Activated naive CD4-positive, alpha-beta T cell treated with anti-CD3 and anti-CD28 coated beads, Interleukin-2, amount 50 U/mL, for 24 hours (primary cell): ENCODE results near the gene DOCK4.

Experiments used
- H3K27ac Mint-ChIP-seq: one replicate; pipeline ENCODE4 v1.8.0; 2021; ENCODE audit warnings: mild to moderate bottlenecking, mixed read lengths
- H3K27me3 Mint-ChIP-seq: one replicate; pipeline ENCODE4 v1.8.0; 2021; ENCODE audit warnings: mixed read lengths
- H3K36me3 Mint-ChIP-seq: one replicate; pipeline ENCODE4 v1.8.0; 2021; ENCODE audit warnings: mixed read lengths
- H3K4me1 Mint-ChIP-seq: one replicate; pipeline ENCODE4 v1.8.0; 2021; ENCODE audit warnings: mixed read lengths
- H3K4me3 Mint-ChIP-seq: one replicate; pipeline ENCODE4 v1.8.0; 2021; ENCODE audit warnings: mild to moderate bottlenecking, mixed read lengths
- H3K9me3 Mint-ChIP-seq: one replicate; pipeline ENCODE4 v1.8.0; 2021; ENCODE audit warnings: mixed read lengths

DOCK4 gene

GRCh38 chr7:112063974-112064373 lies 142.2 kb downstream of the DOCK4 start:
- Mint-ChIP-seq H3K36me3 (no peaks in the 10 kb centered on the region), H3K27me3 (peaks cover 5% of the 10 kb centered on the region), H3K9me3 (no peaks in the 10 kb centered on the region), H3K4me1 (no peaks in the 10 kb centered on the region), H3K27ac (no peak overlapping the region), H3K4me3 (no peak overlapping the region)

GRCh38 chr7:112061051-112061450 lies 145.1 kb downstream of the DOCK4 start:
- Mint-ChIP-seq H3K27me3 (peaks cover 5% of the 10 kb centered on the region), H3K4me1 (no peaks in the 10 kb centered on the region), H3K4me3 (no peak overlapping the region)

GRCh38 chr7:112060625-112061024 lies 145.6 kb downstream of the DOCK4 start:
- H3K27me3 Mint-ChIP-seq: peaks cover 5% of the 10 kb centered on the region
- H3K4me1 Mint-ChIP-seq: no peaks in the 10 kb centered on the region
- H3K9me3 Mint-ChIP-seq: no peaks in the 10 kb centered on the region
- H3K4me3 Mint-ChIP-seq: no peak overlapping the region
- H3K27ac Mint-ChIP-seq: no peak overlapping the region
- no peaks in the 10 kb centered on the region for H3K36me3 Mint-ChIP-seq

More at GRCh38 chr7:112061051-112061450, 145.1 kb downstream of the DOCK4 start:
- H3K9me3 Mint-ChIP-seq: no peaks in the 10 kb centered on the region
- no peak overlapping the region for H3K27ac Mint-ChIP-seq
- H3K36me3 Mint-ChIP-seq: no peaks in the 10 kb centered on the region

- no peaks in the 10 kb centered on the region for H3K4me1 Mint-ChIP-seq
- H3K27ac Mint-ChIP-seq: no peak overlapping the region
- H3K9me3 Mint-ChIP-seq: no peaks in the 10 kb centered on the region
- H3K27me3 Mint-ChIP-seq: peaks cover 5% of the 10 kb centered on the region
- H3K36me3 Mint-ChIP-seq: no peaks in the 10 kb centered on the region
- no peak overlapping the region for H3K4me3 Mint-ChIP-seq
Measured at GRCh38 chr7:112059675-112060074, 146.5 kb downstream of the DOCK4 start.

GRCh38 chr7:112058686-112059085 lies 147.5 kb downstream of the DOCK4 start:
- no peak overlapping the region for H3K4me3 Mint-ChIP-seq
- no peaks in the 10 kb centered on the region for H3K4me1 Mint-ChIP-seq
- no peaks in the 10 kb centered on the region for H3K9me3 Mint-ChIP-seq
- H3K27me3 Mint-ChIP-seq: peaks cover 5% of the 10 kb centered on the region
- H3K27ac Mint-ChIP-seq: peak overlapping the region; percentile 7
- H3K36me3 Mint-ChIP-seq: no peaks in the 10 kb centered on the region

GRCh38 chr7:112056409-112056808 lies 149.8 kb downstream of the DOCK4 start:
- Mint-ChIP-seq H3K36me3 (no peaks in the 10 kb centered on the region), H3K9me3 (no peaks in the 10 kb centered on the region), H3K27ac (no peak overlapping the region)

GRCh38 chr7:112053737-112054069 lies 152.5 kb downstream of the DOCK4 start:
- Mint-ChIP-seq H3K4me3 (no peak overlapping the region), H3K4me1 (no peaks in the 10 kb centered on the region), H3K9me3 (no peaks in the 10 kb centered on the region), H3K27me3 (no peaks in the 10 kb centered on the region), H3K36me3 (no peaks in the 10 kb centered on the region), H3K27ac (no peak overlapping the region)

More at GRCh38 chr7:112056409-112056808, 149.8 kb downstream of the DOCK4 start:
- H3K4me1 Mint-ChIP-seq: no peaks in the 10 kb centered on the region
- no peak overlapping the region for H3K4me3 Mint-ChIP-seq
- peaks cover 4% of the 10 kb centered on the region for H3K27me3 Mint-ChIP-seq

- H3K4me3 Mint-ChIP-seq: no peak overlapping the region
Measured at GRCh38 chr7:112052993-112053736, 153.0 kb downstream of the DOCK4 start.

GRCh38 chr7:112052498-112052897 lies 153.7 kb downstream of the DOCK4 start:
- no peak overlapping the region for H3K4me3 Mint-ChIP-seq
- H3K27me3 Mint-ChIP-seq: no peaks in the 10 kb centered on the region
- no peak overlapping the region for H3K27ac Mint-ChIP-seq
- H3K4me1 Mint-ChIP-seq: no peaks in the 10 kb centered on the region
- H3K9me3 Mint-ChIP-seq: no peaks in the 10 kb centered on the region
- H3K36me3 Mint-ChIP-seq: no peaks in the 10 kb centered on the region

More at GRCh38 chr7:112052993-112053736, 153.0 kb downstream of the DOCK4 start:
- Mint-ChIP-seq H3K4me1 (no peaks in the 10 kb centered on the region), H3K27me3 (no peaks in the 10 kb centered on the region), H3K9me3 (no peaks in the 10 kb centered on the region), H3K36me3 (no peaks in the 10 kb centered on the region), H3K27ac (no peak overlapping the region)

- H3K4me3 Mint-ChIP-seq: no peak overlapping the region
- H3K27me3 Mint-ChIP-seq: peaks cover under 1% of the 10 kb centered on the region
- peaks cover 1% of the 10 kb centered on the region for H3K36me3 Mint-ChIP-seq
- H3K27ac Mint-ChIP-seq: no peak overlapping the region
- no peaks in the 10 kb centered on the region for H3K4me1 Mint-ChIP-seq
- no peaks in the 10 kb centered on the region for H3K9me3 Mint-ChIP-seq
Measured at GRCh38 chr7:112050250-112050881, 155.8 kb downstream of the DOCK4 start.

- Mint-ChIP-seq H3K27ac (no peak overlapping the region), H3K4me1 (no peaks in the 10 kb centered on the region), H3K9me3 (no peaks in the 10 kb centered on the region), H3K36me3 (peaks cover 1% of the 10 kb centered on the region), H3K27me3 (peaks cover 4% of the 10 kb centered on the region), H3K4me3 (no peak overlapping the region)
Measured at GRCh38 chr7:112049555-112050249, 156.5 kb downstream of the DOCK4 start.

GRCh38 chr7:112047421-112047820 lies 158.8 kb downstream of the DOCK4 start:
- H3K4me3 Mint-ChIP-seq: no peak overlapping the region
- H3K36me3 Mint-ChIP-seq: peaks cover 1% of the 10 kb centered on the region
- H3K27me3 Mint-ChIP-seq: peaks cover 4% of the 10 kb centered on the region
- no peak overlapping the region for H3K27ac Mint-ChIP-seq
- H3K9me3 Mint-ChIP-seq: no peaks in the 10 kb centered on the region
- H3K4me1 Mint-ChIP-seq: no peaks in the 10 kb centered on the region

- Mint-ChIP-seq H3K4me1 (no peaks in the 10 kb centered on the region), H3K9me3 (no peaks in the 10 kb centered on the region), H3K27me3 (peaks cover 6% of the 10 kb centered on the region), H3K27ac (no peak overlapping the region), H3K36me3 (peaks cover 1% of the 10 kb centered on the region), H3K4me3 (no peak overlapping the region)
Measured at GRCh38 chr7:112045222-112045621, 161.0 kb downstream of the DOCK4 start.

GRCh38 chr7:112042631-112043030 lies 163.6 kb downstream of the DOCK4 start:
- Mint-ChIP-seq H3K4me1 (no peaks in the 10 kb centered on the region), H3K4me3 (no peak overlapping the region), H3K36me3 (peaks cover 1% of the 10 kb centered on the region), H3K27ac (no peak overlapping the region), H3K27me3 (peaks cover 6% of the 10 kb centered on the region), H3K9me3 (no peaks in the 10 kb centered on the region)

GRCh38 chr7:112038353-112038752 lies 167.8 kb downstream of the DOCK4 start:
- Mint-ChIP-seq H3K27me3 (peaks cover 6% of the 10 kb centered on the region), H3K4me3 (no peak overlapping the region), H3K9me3 (no peaks in the 10 kb centered on the region), H3K4me1 (no peaks in the 10 kb centered on the region), H3K36me3 (no peaks in the 10 kb centered on the region), H3K27ac (no peak overlapping the region)

- Mint-ChIP-seq H3K4me3 (no peak overlapping the region), H3K36me3 (no peaks in the 10 kb centered on the region), H3K9me3 (no peaks in the 10 kb centered on the region), H3K27ac (no peak overlapping the region), H3K4me1 (no peaks in the 10 kb centered on the region), H3K27me3 (peaks cover 6% of the 10 kb centered on the region)
Measured at GRCh38 chr7:112036071-112036470, 170.1 kb downstream of the DOCK4 start.
